HepG2 (cell line): ENCODE measurements around the gene MARF1. TPM values are rescaled to one million over a fixed set of nuclear protein-coding genes. Genes with fewer than 3 reads are reported as not detected.

Source experiments
- CREB3 ChIP-seq: sonication (generic); formaldehyde crosslinking; IDR thresholded peaks from 2 replicates; pipeline ENCODE4 v1.5.0; 2020; ENCODE audit warnings: missing genetic modification reagents
- HMGA1 ChIP-seq: sonication (generic); formaldehyde crosslinking; conservative IDR thresholded peaks from 2 replicates; pipeline ENCODE4 v1.4.0; 2020; ENCODE audit warnings: missing genetic modification reagents
- ISX ChIP-seq: sonication (generic); formaldehyde crosslinking; conservative IDR thresholded peaks from 2 replicates; pipeline ENCODE4 v1.5.0; 2020; ENCODE audit warnings: missing genetic modification reagents
- KMT2A ChIP-seq: sonication (generic); formaldehyde crosslinking; IDR thresholded peaks from 2 replicates; pipeline ENCODE4 v1.4.0; 2020; ENCODE audit warnings: missing genetic modification reagents
- MLX ChIP-seq: IDR thresholded peaks from 2 replicates; pipeline ENCODE4 v1.6.1; 2016
- NR2F1 ChIP-seq, 2 experiments: fragments of 450-650 bp in 1 of 2; formaldehyde crosslinking in 1 of 2; IDR thresholded peaks; 2 replicates each; pipeline versions ENCODE4 v1.5.0 to v1.6.1; 2016 to 2020; ENCODE audit warnings: mild to moderate bottlenecking in 1 of 2, missing compliant biosample characterization in 1 of 2, missing genetic modification reagents in 1 of 2, moderate library complexity in 1 of 2
- POLR2AphosphoS5 ChIP-seq: IDR thresholded peaks from 2 replicates; pipeline ENCODE4 v1.6.1; 2012; ENCODE audit warnings: low read depth, low read length
- RFX1 ChIP-seq: fragments of 450-650 bp; IDR thresholded peaks from 2 replicates; pipeline ENCODE4 v1.6.1; 2017
- ZFP1 ChIP-seq: IDR thresholded peaks from 2 replicates; pipeline ENCODE4 v1.6.1; 2016
- ZIK1 ChIP-seq: sonication (generic); formaldehyde crosslinking; IDR thresholded peaks from 2 replicates; pipeline ENCODE4 v1.5.0; 2020; ENCODE audit warnings: mild to moderate bottlenecking, low read depth, missing genetic modification reagents, borderline replicate concordance
- ZNF253 ChIP-seq: sonication (generic); formaldehyde crosslinking; IDR thresholded peaks from 2 replicates; pipeline ENCODE4 v1.8.0; 2022; ENCODE audit warnings: mild to moderate bottlenecking, missing genetic modification reagents, borderline replicate concordance
- ZNF256 ChIP-seq: sonication (generic); formaldehyde crosslinking; conservative IDR thresholded peaks from 2 replicates; pipeline ENCODE4 v1.4.0; 2020; ENCODE audit warnings: missing genetic modification reagents
- ZNF263 ChIP-seq: sonication (generic); formaldehyde crosslinking; IDR thresholded peaks from 2 replicates; pipeline ENCODE4 v1.4.0; 2020; ENCODE audit warnings: missing genetic modification reagents
- ZNF331 ChIP-seq: sonication (generic); formaldehyde crosslinking; IDR thresholded peaks from 2 replicates; pipeline ENCODE4 v1.4.0; 2020; ENCODE audit warnings: missing genetic modification reagents
- ZNF333 ChIP-seq: sonication (generic); formaldehyde crosslinking; IDR thresholded peaks from 2 replicates; pipeline ENCODE4 v1.4.0; 2020; ENCODE audit warnings: mild to moderate bottlenecking, missing genetic modification reagents, borderline replicate concordance
- ZNF510 ChIP-seq: sonication (generic); formaldehyde crosslinking; IDR thresholded peaks from 2 replicates; pipeline ENCODE4 v1.4.0; 2020; ENCODE audit warnings: low read depth, mild to moderate bottlenecking, missing genetic modification reagents
- ZNF556 ChIP-seq: sonication (generic); formaldehyde crosslinking; IDR thresholded peaks from 2 replicates; pipeline ENCODE4 v1.4.0; 2020; ENCODE audit warnings: mild to moderate bottlenecking, missing genetic modification reagents, borderline replicate concordance
- ZXDC ChIP-seq: sonication (generic); formaldehyde crosslinking; IDR thresholded peaks from 2 replicates; pipeline ENCODE4 v1.5.0; 2020; ENCODE audit warnings: mild to moderate bottlenecking, missing genetic modification reagents
- polyA plus RNA-seq, 8 experiments: library from polyadenylated mRNA; depleted of rRNA in 3 of 8; stranded (reverse) in 7 of 8; unstranded in 1 of 8; fragments of >200 nt; fragmentation: Illumina TruSeq in 4 of 8; extraction: Trizol in 4 of 8; gene quantifications; 2 replicates each; pipeline versions ENCODE4 v1.2.1 to v1.2.3, GENCODE V29; 2011 to 2016; ENCODE audit warnings: low read depth in 4 of 8, missing spikeins in 1 of 8, mixed read lengths in 1 of 8; ENCODE audit not compliant: insufficient read depth in 1 of 8
- total RNA-seq, 5 experiments: library from RNA; depleted of rRNA; stranded (reverse); fragments of >200 nt; fragmentation: Illumina TruSeq; extraction: Trizol; gene quantifications; 2 replicates each; pipeline ENCODE4 v1.2.3, GENCODE V29; 2016; ENCODE audit warnings: low read depth in 1 of 5
- TF ChIP-seq, protein P1 (sequence below): sonication (generic); formaldehyde crosslinking; IDR thresholded peaks from 2 replicates; pipeline ENCODE4 v1.5.1; 2020; ENCODE audit warnings: missing genetic modification reagents, mild to moderate bottlenecking, borderline replicate concordance
- TF ChIP-seq, protein P2 (sequence below): sonication (generic); formaldehyde crosslinking; IDR thresholded peaks from 2 replicates; pipeline ENCODE4 v1.4.0; 2020; ENCODE audit warnings: mild to moderate bottlenecking, missing genetic modification reagents
- TF ChIP-seq, protein P3 (sequence below): sonication (generic); formaldehyde crosslinking; IDR thresholded peaks from 2 replicates; pipeline ENCODE4 v1.8.0; 2022; ENCODE audit warnings: mild to moderate bottlenecking, missing genetic modification reagents, moderate library complexity
- TF ChIP-seq, protein P4 (sequence below): sonication (generic); formaldehyde crosslinking; IDR thresholded peaks from 2 replicates; pipeline ENCODE4 v1.8.1; 2023; ENCODE audit warnings: mild to moderate bottlenecking, missing genetic modification reagents

Gene MARF1
- total and polyA plus RNA-seq, 2 of the 13 experiments (the other 11 are each of a cell fraction or from before 2014, with no cell fraction given), result 8.7 to 20.7 TPM

- TF ChIP-seq, protein P1, sequence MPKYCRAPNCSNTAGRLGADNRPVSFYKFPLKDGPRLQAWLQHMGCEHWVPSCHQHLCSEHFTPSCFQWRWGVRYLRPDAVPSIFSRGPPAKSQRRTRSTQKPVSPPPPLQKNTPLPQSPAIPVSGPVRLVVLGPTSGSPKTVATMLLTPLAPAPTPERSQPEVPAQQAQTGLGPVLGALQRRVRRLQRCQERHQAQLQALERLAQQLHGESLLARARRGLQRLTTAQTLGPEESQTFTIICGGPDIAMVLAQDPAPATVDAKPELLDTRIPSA (CRISPR knock-in tag), result no peak
- no peak for TF ChIP-seq HMGA1 (CRISPR knock-in tag)
- TF ChIP-seq, protein P2, sequence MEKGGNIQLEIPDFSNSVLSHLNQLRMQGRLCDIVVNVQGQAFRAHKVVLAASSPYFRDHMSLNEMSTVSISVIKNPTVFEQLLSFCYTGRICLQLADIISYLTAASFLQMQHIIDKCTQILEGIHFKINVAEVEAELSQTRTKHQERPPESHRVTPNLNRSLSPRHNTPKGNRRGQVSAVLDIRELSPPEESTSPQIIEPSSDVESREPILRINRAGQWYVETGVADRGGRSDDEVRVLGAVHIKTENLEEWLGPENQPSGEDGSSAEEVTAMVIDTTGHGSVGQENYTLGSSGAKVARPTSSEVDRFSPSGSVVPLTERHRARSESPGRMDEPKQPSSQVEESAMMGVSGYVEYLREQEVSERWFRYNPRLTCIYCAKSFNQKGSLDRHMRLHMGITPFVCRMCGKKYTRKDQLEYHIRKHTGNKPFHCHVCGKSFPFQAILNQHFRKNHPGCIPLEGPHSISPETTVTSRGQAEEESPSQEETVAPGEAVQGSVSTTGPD (CRISPR knock-in tag), result no peak; the same call in 1 of the 2 replicates
- TF ChIP-seq, protein P3, sequence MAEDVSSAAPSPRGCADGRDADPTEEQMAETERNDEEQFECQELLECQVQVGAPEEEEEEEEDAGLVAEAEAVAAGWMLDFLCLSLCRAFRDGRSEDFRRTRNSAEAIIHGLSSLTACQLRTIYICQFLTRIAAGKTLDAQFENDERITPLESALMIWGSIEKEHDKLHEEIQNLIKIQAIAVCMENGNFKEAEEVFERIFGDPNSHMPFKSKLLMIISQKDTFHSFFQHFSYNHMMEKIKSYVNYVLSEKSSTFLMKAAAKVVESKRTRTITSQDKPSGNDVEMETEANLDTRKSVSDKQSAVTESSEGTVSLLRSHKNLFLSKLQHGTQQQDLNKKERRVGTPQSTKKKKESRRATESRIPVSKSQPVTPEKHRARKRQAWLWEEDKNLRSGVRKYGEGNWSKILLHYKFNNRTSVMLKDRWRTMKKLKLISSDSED (CRISPR knock-in tag), result no peak
- peak; percentile 99 for TF ChIP-seq ZNF331 (CRISPR knock-in tag)
- TF ChIP-seq, protein P4, sequence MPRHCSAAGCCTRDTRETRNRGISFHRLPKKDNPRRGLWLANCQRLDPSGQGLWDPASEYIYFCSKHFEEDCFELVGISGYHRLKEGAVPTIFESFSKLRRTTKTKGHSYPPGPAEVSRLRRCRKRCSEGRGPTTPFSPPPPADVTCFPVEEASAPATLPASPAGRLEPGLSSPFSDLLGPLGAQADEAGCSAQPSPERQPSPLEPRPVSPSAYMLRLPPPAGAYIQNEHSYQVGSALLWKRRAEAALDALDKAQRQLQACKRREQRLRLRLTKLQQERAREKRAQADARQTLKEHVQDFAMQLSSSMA (CRISPR knock-in tag), result no peak
- peak; percentile 69 for TF ChIP-seq ZNF256 (CRISPR knock-in tag)
- TF ChIP-seq NR2F1 (CRISPR knock-in tag; IDR thresholded peaks at IDR 0.05), result peak; percentile 67 to 83; a peak in 2 of 4 replicates
- no peak for TF ChIP-seq RFX1
- TF ChIP-seq ZNF253 (CRISPR knock-in tag), result no peak
- peak; percentile 3 for TF ChIP-seq ZNF510 (CRISPR knock-in tag)
- TF ChIP-seq ZNF333 (CRISPR knock-in tag), result no peak; the same call in 1 of the 2 replicates
- peak; percentile 9; the same call in 1 of the 2 replicates for TF ChIP-seq CREB3
- peak; percentile 97 for TF ChIP-seq ZFP1 (CRISPR knock-in tag)
- peak; percentile 73 for TF ChIP-seq POLR2AphosphoS5
- TF ChIP-seq ZNF263 (CRISPR knock-in tag), result peak; percentile 90
- no peak for TF ChIP-seq ISX (CRISPR knock-in tag)
- TF ChIP-seq KMT2A (CRISPR knock-in tag), result peak; percentile 94
- TF ChIP-seq ZXDC (CRISPR knock-in tag), result no peak
- peak; percentile 97 for TF ChIP-seq ZNF556 (CRISPR knock-in tag)
- peak; percentile 58; the same call in 1 of the 2 replicates for TF ChIP-seq ZIK1
- TF ChIP-seq MLX, result peak; percentile 96
Measured at GRCh38 chr16:15672514-15673167, 29.7 kb upstream of the MARF1 start (continued).
